HG02870 (cell line): ENCODE measurements around the gene CPNE4.

Experiments
- ATAC-seq: cut with Tn5 transposase; IDR thresholded peaks from one replicate; pipeline ENCODE4 v1.9.1; 2021; ENCODE audit warnings: mild to moderate bottlenecking, moderate library complexity; ENCODE audit not compliant: unreplicated experiment

The CPNE4 gene

GRCh38 chr3:131705558-131706051 lies 329.2 kb downstream of the CPNE4 start:
- peak; percentile 82 for ATAC-seq

DNA sequence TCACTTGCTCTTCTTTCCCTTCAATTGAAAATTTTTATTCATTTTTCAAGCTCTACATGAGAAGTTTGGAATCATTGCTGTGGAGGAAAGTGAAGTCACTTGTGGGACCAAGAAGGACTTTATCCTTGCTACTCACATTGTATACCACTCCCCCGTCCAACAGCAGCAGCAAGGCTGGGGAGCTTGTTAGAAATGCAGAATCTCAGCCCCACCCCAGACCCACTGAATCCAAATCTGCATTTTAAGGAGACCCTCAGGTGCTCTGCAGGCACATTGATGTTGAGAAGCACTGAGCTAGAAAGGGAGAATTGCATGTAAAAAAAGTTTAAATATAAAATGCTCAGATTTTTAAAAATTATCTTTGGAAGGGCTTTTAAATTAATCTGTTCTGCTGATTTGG lies 329.7 kb downstream of the CPNE4 start:
- ATAC-seq, result no peak

DNA sequence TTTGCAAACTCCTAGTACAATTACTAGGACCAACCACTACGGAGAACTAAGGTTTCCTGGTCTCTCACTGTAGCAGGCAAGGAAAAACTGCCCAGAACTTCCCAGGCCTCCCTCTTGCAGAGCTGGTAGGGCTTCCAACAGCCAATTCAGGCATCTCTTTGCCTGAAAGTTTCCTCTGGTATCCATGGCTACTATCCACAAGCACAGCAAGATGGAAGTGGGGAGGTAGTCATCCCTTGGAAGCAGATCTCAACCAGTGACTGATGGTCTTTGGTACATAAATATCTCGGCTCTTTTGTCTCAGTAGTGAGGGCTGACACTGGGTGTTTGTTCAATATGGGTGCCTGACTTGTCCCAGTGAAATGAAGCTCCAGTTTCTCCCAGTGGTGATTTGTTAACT lies 330.7 kb downstream of the CPNE4 start:
- no peak for ATAC-seq

GRCh38 chr3:131702146-131702545 lies 332.7 kb downstream of the CPNE4 start:
- no peak for ATAC-seq

DNA sequence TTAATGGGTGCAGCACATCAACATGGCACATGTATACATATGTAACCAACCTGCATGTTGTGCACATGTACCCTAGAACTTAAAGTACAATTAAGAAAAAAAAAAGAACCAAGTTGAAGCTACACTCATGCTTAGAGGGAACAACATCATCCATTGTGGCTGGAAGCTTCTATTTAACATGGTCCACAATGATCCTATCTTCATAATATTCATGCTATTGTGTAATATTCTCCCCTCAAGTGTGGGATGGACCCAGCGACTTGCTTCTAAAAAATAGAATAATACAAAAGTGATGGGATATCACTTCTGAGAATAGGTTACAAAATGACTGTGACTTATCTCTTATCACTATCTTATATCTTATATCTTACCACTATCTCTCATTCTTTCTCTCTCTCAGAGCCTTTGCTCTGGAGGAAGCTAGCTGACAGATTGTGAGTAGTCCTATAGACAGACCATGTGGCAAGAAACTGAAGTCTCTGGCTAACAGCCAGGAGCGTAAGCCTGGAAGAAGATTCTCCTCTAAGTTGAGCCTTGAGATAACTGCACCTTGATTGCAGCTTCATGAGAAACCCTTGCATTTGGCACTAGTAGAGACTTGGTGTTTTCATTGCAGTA lies 333.6 kb downstream of the CPNE4 start:
- ATAC-seq, result no peak

DNA sequence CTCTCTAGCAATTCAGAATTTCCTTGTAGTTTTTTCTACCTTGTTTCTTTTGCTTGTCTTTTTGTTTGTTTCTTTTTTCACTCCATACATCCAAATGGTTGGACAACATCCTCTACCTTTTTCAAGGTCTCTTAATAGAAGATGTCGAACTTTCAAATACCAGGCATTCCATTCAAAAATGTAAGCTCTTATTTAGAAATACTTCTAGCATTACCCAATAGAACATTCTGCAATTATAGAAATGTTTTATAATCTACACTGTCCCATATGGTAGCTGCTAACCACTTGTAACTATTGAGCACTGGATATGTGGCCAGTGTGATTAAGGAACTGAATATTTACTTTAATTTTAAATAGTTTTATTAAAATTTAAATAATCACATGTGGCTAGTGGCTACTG lies 335.8 kb downstream of the CPNE4 start:
- no peak for ATAC-seq

DNA sequence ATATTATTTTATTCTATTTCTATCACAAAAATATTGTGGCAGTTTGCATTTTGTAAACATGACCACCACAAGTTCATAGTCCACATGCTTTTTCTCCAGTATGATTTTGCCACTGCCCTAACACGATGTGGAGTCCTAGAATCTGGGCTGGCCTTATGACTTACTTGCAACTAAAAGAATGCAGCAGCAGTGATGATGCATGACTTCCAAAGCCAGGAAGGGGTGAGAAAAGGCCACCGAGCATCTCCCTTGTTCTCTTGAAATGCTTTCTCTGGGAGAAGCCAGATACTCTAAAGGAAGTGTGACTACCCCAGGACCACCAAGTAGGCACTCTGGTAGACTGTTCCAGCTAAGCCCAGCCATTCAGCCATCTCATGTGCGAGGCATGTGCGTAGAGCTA lies 340.4 kb downstream of the CPNE4 start:
- ATAC-seq, result no peak

GRCh38 chr3:131692356-131692755 lies 342.5 kb downstream of the CPNE4 start:
- no peak for ATAC-seq

DNA sequence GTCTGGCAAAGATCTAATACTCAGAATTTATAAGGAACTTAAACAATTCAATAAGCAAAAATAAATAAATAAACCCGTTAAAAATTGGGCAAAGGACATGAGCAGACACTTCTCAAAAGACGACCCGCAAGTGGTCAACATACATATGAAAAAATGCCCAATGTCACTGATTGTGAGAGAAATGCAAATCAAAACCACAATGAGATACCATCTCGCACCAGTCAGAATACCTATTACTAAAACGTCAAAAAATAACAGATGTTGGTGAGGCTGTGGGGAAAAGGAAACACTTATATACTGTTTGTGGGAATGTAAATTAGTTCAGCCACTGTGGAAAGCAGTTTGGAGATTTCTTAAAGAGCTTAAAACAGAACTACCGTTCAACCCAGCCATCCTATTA lies 344.0 kb downstream of the CPNE4 start:
- ATAC-seq, result peak; percentile 70

GRCh38 chr3:131688370-131688769 lies 346.4 kb downstream of the CPNE4 start:
- no peak for ATAC-seq

DNA sequence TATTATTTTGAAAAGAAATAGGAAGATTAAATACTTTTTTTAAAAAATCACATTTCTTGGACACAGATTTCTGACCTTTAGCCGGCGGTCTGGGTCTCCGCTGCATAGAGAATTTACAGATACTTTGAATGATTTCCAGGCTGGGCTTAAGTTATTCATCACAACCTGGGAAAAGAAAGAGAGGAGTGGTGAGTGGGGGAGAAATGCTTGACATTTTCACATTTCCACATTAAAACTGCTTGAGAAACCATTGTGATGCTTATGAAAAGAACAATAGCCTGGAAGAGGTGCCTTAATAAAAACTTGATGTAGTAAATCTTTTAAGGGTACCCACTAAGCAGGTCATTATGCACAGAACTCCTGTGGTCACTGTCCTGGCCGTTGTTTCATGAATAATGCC lies 365.2 kb downstream of the CPNE4 start:
- ATAC-seq, result no peak

DNA sequence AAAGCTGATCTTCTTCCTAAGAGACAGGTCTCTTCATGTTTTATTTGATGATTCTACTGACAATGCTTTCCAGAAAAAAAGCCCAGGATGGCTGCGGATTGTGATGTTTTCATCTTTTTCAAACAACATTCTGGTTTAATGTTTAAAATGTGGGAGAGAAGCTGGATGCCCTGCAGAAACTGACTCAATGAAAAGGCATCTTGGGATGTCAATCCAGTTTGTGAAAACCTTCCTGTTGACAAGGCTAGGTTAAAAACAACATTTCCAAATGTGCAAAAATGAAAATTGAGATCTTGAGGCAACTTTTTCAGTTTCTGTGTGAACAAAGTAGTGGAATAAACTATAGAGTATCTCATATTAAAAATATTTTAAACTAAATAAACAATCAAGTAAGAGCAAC lies 376.0 kb downstream of the CPNE4 start:
- no peak for ATAC-seq

- ATAC-seq, result no peak
These were observed 376.7 kb downstream of the CPNE4 start for GRCh38 chr3:131658115-131658514.

DNA sequence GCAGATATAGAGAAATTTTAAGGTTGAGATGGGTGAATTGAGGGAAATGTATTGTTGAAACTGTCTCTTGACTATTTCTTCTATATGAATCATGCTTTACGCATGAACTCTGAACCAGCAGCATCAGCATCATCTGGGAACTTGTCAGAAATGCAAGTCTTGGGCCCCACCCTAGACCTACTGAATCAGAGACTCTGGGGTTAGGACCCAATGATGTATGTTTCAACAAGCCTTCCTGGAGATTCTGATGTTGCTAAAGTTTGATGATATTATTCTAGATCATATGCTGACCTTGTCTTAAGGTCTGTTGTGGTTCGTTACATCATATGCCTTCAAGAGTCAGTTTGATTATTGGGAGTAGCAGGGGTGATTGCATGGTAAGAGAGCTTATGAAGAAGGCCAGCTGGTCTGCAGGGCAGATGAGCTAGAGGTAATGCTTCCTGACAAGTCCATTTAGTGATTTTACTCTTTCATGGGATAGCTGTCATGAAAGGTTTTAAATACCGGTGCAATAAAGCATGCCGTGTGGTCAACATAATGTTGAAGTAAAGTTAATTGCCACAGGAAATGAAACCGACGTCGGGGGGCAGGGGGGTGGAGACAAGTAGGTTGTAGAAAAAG lies 379.6 kb downstream of the CPNE4 start:
- no peak for ATAC-seq

GRCh38 chr3:131645638-131646037 lies 389.2 kb downstream of the CPNE4 start:
- ATAC-seq, result peak; percentile 59

DNA sequence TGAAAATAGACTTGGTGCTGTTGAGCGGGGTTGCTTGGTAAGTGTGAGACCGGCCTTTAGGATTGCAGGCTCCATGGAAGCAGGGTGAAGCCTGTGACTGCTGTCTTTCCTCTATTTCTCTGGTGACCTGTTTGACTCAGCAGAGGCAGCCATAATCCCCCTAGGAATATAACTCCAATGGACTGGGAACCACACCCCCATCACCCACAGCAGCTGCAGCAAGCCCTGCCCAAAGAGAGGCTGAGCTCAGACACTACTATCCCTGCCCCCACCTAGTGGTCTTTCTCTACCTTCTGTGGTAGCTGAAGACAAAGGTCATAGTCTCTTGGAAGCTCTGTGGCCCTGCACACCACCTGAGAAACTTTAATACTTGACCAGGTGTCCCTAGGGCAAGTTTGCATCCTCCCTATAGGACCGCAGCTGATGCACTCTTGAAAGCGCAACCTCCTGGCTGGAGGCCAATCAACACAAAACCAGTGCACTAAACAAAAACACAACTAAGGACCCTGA lies 398.5 kb downstream of the CPNE4 start:
- ATAC-seq, result no peak

DNA sequence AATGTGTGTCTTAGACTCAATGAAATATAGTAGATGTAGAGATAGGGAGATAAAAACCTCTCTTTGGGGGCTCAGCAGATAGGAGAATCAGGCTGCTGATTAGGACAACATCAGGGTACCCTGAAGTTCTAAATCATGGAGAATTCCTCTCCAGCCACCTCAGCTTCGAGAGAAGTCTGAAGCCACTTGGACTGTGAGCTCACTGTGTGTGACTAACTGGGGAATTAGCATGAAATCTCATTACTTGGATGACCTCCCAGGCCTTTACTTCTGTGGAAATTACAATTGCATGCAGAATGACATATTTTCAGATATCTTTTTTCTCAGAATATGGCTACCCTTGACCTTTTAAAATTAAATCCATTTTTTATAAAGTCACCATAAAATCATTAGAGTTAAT lies 404.0 kb downstream of the CPNE4 start:
- no peak for ATAC-seq

- ATAC-seq, result peak; percentile 99
These were observed 404.7 kb downstream of the CPNE4 start for GRCh38 chr3:131630097-131630496.

DNA sequence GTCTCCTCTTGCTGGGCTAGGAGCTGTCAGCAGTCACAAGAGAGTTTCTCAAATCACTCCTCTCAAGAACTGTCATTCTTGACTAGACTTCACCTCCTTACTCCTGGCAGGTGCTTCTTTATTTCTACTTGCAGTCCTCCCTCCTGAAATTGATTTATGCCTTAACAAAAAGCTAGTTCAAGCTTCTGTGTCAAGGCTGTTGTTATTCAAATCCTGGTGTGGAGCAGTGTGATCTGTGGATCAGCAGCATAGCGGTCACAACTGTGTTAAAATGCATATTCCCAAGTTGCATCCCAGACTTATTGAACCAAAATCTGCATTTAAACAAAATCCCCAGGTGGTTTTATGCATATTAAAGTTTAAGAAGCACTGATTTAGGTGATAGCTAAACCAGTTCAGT lies 411.4 kb downstream of the CPNE4 start:
- ATAC-seq, result no peak

DNA sequence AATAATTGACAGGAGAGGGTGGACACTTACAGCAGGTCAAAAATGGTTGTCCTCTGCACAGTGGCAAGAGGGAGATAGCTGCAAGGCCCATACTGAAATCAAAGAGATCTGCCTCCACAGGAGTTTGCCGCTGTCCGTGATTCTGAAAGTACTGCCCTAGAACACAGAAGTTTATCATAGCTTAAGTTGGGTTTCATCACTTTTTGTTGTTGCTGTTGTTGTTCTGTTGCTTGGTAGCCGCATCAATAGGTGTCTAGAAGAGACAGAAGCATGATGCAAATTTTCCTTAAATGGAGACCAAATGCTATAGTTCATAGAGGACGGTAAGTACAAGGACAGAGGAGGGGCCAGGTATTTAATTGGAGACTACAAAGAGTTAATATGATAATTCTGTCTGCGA lies 412.1 kb downstream of the CPNE4 start:
- no peak for ATAC-seq

DNA sequence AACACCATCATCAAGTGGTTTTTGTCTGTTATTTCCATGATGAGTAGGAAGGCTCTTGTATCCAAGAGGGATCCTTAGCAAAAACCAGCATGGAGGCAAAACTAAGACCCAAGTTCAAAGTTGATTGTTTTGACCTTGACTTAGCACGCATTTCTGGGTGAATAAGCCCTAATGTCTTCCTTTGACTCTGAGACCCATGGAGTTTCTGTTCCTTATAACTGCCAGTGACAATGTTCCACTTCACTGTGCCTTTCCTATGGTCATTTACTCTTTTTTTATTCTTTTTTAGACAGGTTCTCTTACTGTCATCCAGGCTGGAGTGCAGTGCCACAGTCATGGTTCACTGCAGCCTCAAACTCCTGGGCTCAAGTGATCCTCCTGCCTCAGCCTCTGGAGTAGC lies 413.8 kb downstream of the CPNE4 start:
- peak; percentile 61 for ATAC-seq

GRCh38 chr3:131619821-131620220 lies 415.0 kb downstream of the CPNE4 start:
- no peak for ATAC-seq

DNA sequence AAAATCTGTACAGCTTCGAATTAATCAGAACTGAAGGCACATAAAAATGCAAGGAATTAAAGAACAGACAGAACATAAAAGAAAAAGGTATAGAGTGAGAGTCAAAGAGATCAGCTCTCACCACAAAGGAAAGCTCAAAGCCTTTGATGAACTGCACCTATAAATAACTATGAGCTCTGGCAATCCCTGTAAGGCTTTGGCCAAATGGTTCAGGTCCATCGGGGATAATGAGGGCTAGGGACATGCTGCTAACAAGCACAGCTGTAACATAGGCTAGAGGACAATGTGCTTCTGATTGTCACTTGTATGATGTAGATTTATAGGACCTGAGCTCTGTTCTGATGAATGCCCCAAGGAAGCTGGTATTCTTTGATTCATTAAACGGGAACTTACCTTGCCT lies 418.1 kb downstream of the CPNE4 start:
- ATAC-seq, result no peak
